Activated T-cell treated with anti-CD3 and anti-CD28 coated beads for 24 hours (primary cell): ENCODE data around the gene TYW3.

Source experiments
- DNase-seq: peaks from one replicate; pipeline ENCODE4 v3.0.0-alpha.2; 2020; ENCODE audit warnings: low read depth

Gene TYW3

GRCh38 chr1:74791491-74791890, 58.5 kb downstream of the TYW3 start:
- no peak for DNase-seq

- DNase-seq = no peak
These were observed 66.2 kb downstream of the TYW3 start for GRCh38 chr1:74799119-74799657.

DNA sequence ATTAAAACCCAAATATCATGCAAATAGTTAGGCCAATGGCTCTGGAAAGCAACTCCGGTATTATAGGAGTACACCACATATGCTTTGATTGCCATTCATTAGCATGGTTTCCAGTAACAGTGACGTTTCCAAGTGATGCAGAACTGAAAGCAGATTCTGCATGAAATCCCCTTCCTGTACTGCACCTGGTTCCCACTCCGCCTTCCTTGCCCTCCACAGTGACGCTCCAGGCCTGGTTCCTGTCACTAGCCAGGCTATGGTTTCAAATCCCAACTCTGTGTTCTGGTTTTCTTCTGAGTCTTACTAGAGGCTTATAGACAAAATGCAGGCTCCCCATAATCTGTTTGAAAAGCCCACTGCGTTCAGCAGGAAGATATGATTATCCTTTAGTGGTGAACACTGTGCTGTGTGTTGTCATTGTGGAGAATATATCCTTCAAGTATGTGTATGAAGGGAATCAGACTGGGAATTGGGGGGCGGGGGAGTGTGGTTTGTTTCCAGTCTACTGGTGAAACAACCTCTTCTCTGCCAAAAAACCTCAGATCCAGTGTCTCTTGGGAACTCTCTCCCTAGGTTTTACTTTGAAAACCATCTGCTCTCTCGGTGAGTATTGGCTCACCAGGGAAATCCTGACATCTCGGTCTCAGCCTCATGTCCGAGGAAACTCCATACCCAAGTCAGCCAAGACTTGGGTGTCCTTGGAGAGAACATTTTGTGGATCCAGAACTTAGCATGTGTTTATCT, 78.7 kb downstream of the TYW3 start:
- DNase-seq = no peak

- no peak for DNase-seq
These were observed 79.2 kb downstream of the TYW3 start for GRCh38 chr1:74812180-74812541.
